ENCODE results near the gene ARHGEF10L.

Gene ARHGEF10L

GRCh38 chr1:17700945-17701810, 161.7 kb downstream of the ARHGEF10L start:
- TF ChIP-seq, protein P1, sequence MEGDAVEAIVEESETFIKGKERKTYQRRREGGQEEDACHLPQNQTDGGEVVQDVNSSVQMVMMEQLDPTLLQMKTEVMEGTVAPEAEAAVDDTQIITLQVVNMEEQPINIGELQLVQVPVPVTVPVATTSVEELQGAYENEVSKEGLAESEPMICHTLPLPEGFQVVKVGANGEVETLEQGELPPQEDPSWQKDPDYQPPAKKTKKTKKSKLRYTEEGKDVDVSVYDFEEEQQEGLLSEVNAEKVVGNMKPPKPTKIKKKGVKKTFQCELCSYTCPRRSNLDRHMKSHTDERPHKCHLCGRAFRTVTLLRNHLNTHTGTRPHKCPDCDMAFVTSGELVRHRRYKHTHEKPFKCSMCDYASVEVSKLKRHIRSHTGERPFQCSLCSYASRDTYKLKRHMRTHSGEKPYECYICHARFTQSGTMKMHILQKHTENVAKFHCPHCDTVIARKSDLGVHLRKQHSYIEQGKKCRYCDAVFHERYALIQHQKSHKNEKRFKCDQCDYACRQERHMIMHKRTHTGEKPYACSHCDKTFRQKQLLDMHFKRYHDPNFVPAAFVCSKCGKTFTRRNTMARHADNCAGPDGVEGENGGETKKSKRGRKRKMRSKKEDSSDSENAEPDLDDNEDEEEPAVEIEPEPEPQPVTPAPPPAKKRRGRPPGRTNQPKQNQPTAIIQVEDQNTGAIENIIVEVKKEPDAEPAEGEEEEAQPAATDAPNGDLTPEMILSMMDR (IDR thresholded peaks at IDR 0.05; ENCODE audit: extremely low read depth, missing control alignments): no peak
- DNase-seq (ENCODE audit: low spot score): no peak

GRCh38 chr1:17704176-17704575, 164.7 kb downstream of the ARHGEF10L start:
- TF ChIP-seq, protein P1 (IDR thresholded peaks at IDR 0.05; ENCODE audit: extremely low read depth, missing control alignments): no peak
- no peak for DNase-seq (ENCODE audit: low spot score)

GRCh38 chr1:17706445-17706844, 166.9 kb downstream of the ARHGEF10L start:
- TF ChIP-seq, protein P1 (IDR thresholded peaks at IDR 0.05; ENCODE audit: extremely low read depth, missing control alignments): no peak
- DNase-seq (ENCODE audit: low spot score): no peak

GRCh38 chr1:17709981-17710380, 170.5 kb downstream of the ARHGEF10L start:
- no peak for DNase-seq (ENCODE audit: low spot score)
- TF ChIP-seq, protein P1 (IDR thresholded peaks at IDR 0.05; ENCODE audit: extremely low read depth, missing control alignments): no peak

DNA sequence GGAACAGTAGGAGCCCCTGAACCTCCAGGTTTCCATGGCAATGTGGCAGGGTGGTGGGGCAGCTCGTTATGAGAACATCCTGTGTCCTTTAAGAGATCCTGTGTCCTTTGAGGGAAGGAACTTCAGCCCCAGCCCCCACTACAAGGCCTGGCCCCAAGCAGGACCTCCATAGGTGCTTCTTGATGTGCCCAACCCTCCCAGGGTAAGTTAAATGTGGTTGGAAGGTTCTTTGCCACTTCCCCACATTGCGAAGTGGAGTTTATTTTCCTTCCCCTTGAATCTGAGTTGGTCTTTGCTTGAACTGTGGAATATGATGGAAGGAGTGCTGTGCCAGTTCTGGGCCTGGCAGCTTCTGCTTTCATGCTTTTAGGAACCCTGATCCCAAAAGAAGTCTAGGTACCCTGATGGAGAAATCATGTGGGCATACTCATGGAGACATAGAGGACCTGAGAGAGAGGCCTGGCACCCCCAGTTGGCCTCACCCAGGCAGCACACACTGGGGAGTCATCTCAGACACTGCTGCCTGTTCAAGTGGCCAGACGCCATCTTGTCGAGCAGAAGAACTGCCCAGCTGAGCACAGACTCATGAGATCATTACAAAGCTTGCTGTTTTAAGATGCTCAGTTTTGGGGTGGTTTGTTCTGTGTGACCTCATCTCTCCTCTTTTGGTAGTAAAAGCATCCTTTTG, 171.5 kb downstream of the ARHGEF10L start:
- DNase-seq (ENCODE audit: low spot score): no peak
- TF ChIP-seq, protein P1 (IDR thresholded peaks at IDR 0.05; ENCODE audit: extremely low read depth, missing control alignments): no peak

DNA sequence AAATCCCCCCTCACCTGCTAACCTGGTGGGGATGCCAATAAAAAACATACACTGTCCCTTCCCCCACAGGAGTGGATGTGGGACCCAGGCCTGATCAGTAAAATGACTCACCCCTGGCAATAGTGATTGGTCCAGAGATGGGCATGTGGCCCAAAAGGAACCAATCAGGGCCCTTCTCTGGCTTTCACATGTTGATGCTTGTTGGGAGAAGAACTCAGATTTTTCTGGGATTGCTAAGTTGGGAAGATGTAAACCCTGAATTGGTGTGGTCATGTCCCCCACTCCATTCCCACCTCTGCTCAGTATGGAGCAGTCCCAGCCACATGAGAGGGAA, 172.0 kb downstream of the ARHGEF10L start:
- TF ChIP-seq, protein P1 (IDR thresholded peaks at IDR 0.05; ENCODE audit: extremely low read depth, missing control alignments): no peak
- DNase-seq (ENCODE audit: low spot score): no peak

DNA sequence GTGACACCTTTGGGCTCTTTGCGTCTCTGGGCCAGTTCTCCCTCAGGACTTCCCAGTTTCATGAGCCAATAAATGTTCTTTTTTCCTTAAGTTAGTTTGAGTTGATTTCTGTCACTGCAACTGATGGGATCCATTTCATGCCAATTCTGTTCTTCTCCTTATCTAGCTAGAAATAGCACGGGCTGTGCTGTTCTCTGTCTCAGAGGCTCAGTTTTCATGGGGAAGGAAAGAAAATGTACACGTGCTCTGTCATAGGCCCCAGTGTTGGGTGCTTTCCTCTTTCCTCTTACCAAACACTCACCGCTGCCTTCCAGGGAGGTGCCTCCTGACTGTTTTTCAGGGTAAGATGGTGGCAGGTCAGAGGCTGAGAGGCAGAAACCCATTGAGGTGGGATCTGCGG, 172.4 kb downstream of the ARHGEF10L start:
- no peak for DNase-seq (ENCODE audit: low spot score)
- TF ChIP-seq, protein P1 (IDR thresholded peaks at IDR 0.05; ENCODE audit: extremely low read depth, missing control alignments): no peak

All from GM20000 (cell line).